Right lobe of liver (tissue), 6 donors: ENCODE data around the gene NUDT22. TPM values are rescaled to one million over a fixed set of nuclear protein-coding genes. Genes with fewer than 3 reads are reported as not detected.

Experiments used
- ATAC-seq, 4 donors: fragments of 200-7000 bp; cut with Tn5 transposase; one replicate each; pipeline ENCODE4 v1.9.1; 2020; ENCODE audit warnings: mild to moderate bottlenecking in 4 of 4, moderate library complexity in 4 of 4
- DNase-seq, 3 donors: peaks; one replicate each; pipeline ENCODE4 v3.0.0-alpha.2; 2020
- H3K27ac ChIP-seq, 3 donors: fragments of 200-600 bp; one replicate each; pipeline ENCODE4 v1.8.0; 2022
- H3K27me3 ChIP-seq, 2 donors: fragments of 200-600 bp; one replicate each; pipeline ENCODE4 v1.8.0; 2022
- H3K36me3 ChIP-seq, 4 donors: fragments of 200-600 bp; sonication (generic) in 1 of 4; one replicate each; pipeline versions ENCODE4 v1.5.1 to v1.8.0; 2017 to 2022; ENCODE audit warnings: control low read depth in 1 of 4
- H3K4me1 ChIP-seq, 4 donors: fragments of 200-600 bp; sonication (generic) in 1 of 4; one replicate each; pipeline versions ENCODE4 v1.5.1 to v1.8.0; 2017 to 2022; ENCODE audit warnings: control low read depth in 1 of 4
- H3K4me3 ChIP-seq, 3 donors: fragments of 200-600 bp; one replicate each; pipeline ENCODE4 v1.8.0; 2022
- H3K9me3 ChIP-seq, 4 donors: fragments of 200-600 bp; sonication (generic) in 1 of 4; one replicate each; pipeline versions ENCODE4 v1.5.1 to v1.8.0; 2017 to 2022; ENCODE audit warnings: control low read depth in 1 of 4
- CTCF ChIP-seq, 4 donors: fragments of 200-600 bp in 3 of 4; fragments of 450-650 bp in 1 of 4; IDR thresholded peaks; one replicate each; pipeline versions ENCODE4 v1.5.1 to v1.8.0; 2016 to 2022; ENCODE audit warnings: antibody characterized with exemption in 4 of 4, mild to moderate bottlenecking in 2 of 4
- POLR2A ChIP-seq: fragments of 450-650 bp; IDR thresholded peaks from one replicate; pipeline ENCODE4 v1.6.1; 2017; ENCODE audit warnings: antibody characterized with exemption, mild to moderate bottlenecking
- whole genome bisulfite sequencing: methylation state at CpG from one replicate; pipeline ENCODE4 v1.1.6; 2018; ENCODE audit warnings: low coverage, low lambda C conversion rate; ENCODE audit not compliant: insufficient coverage; ENCODE audit errors: missing lambda C conversion rate; 5-methylcytosine and 5-hydroxymethylcytosine counted together
- intact Hi-C, 2 donors: fragments of 100-400 bp; cut with DNase I; formaldehyde crosslinking; loops; one replicate each; pipeline versions ENCODE4 v1.11.2 to v1.14.1; 2022
- total RNA-seq, 6 experiments: library from RNA; depleted of rRNA in 2 of 6; stranded (reverse); fragments of >200 nt in 2 of 6; fragmentation: NEBNext Ultra II Directional in 3 of 6; extraction: Animal tissue kit (Norgen Biotek cat#: 25700) in 3 of 6; gene quantifications; one replicate each; pipeline versions ENCODE4 v1.1.0 to v1.2.4, GENCODE V29; 2016 to 2023
- donor health status: DM: no; HTN: yes; CAD: no.
- donor health status: DM: no; HTN: no; CAD: no.
- donor health status: DM: no; HTN: no; CAD: no.
- donor health status: DM: no; HTN: yes; CAD: no.
- donor health status: DM: no; HTN: yes; CAD: no.

NUDT22 gene
- total RNA-seq, 6 experiments from 2014 or later: 23.2 to 46.7 (median 32.1) TPM

GRCh38 chr11:64252003-64252872 is 26.2 kb downstream of the NUDT22 start:
- ATAC-seq (peak in 3 of 4 donors; percentile 1 to 16 (median 12)), DNase-seq (peak in 1 of 3 donors; percentile 44)
- WGBS: 11% methylated on average over 19 of the region's 23 CpGs

GRCh38 chr11:64253043-64253442 is 27.0 kb downstream of the NUDT22 start:
- H3K4me3 ChIP-seq: no peak overlapping the region
- TF ChIP-seq CTCF (IDR thresholded peaks at IDR 0.05) (no peak), POLR2A (no peak)
- intact Hi-C loops: no loop called here
- H3K4me1 ChIP-seq: peaks cover 0 to 20% (median 10%) of the 10 kb centered on the region in 4 donors
- H3K36me3 ChIP-seq: peaks cover 0 to 5% (median 0%) of the 10 kb centered on the region in 4 donors
- no peak overlapping the region for H3K27ac ChIP-seq
- WGBS: 71% methylated on average over 6 of the region's 8 CpGs
- no peaks in the 10 kb centered on the region for H3K9me3 ChIP-seq
- H3K27me3 ChIP-seq: no peaks in the 10 kb centered on the region
- DNase-seq (no peak), ATAC-seq (no peak)

More at GRCh38 chr11:64252003-64252872, 26.2 kb downstream of the NUDT22 start:
- TF ChIP-seq CTCF (IDR thresholded peaks at IDR 0.05): no peak
- no peak for TF ChIP-seq POLR2A
- Histone ChIP-seq H3K36me3 (peaks cover 0 to 5% (median 0%) of the 10 kb centered on the region in 4 donors), H3K9me3 (no peaks in the 10 kb centered on the region), H3K27ac (peak overlapping the region; percentile 44 to 69 (median 63)), H3K4me3 (peak overlapping the region; percentile 72 to 87 (median 85)), H3K4me1 (peaks cover 0 to 25% (median 12%) of the 10 kb centered on the region in 4 donors), H3K27me3 (no peaks in the 10 kb centered on the region)
- intact Hi-C loops: no loop called here

GRCh38 chr11:64253481-64253880 is 27.4 kb downstream of the NUDT22 start:
- H3K4me1 ChIP-seq: peaks cover 0 to 20% (median 10%) of the 10 kb centered on the region in 4 donors
- 61% methylated on average over 3 of the region's 5 CpGs for WGBS
- DNase-seq (no peak), ATAC-seq (no peak)
- TF ChIP-seq POLR2A (no peak), CTCF (IDR thresholded peaks at IDR 0.05) (no peak)
- no peaks in the 10 kb centered on the region for H3K27me3 ChIP-seq
- no peak overlapping the region for H3K4me3 ChIP-seq
- intact Hi-C loops: no loop called here
- no peaks in the 10 kb centered on the region for H3K9me3 ChIP-seq
- H3K36me3 ChIP-seq: peaks cover 0 to 5% (median 0%) of the 10 kb centered on the region in 4 donors
- H3K27ac ChIP-seq: no peak overlapping the region

- DNase-seq (no peak), ATAC-seq (no peak)
- H3K9me3 ChIP-seq: no peaks in the 10 kb centered on the region
- H3K4me1 ChIP-seq: peaks cover 0 to 18% (median 8%) of the 10 kb centered on the region in 4 donors
- H3K36me3 ChIP-seq: peaks cover 0 to 5% (median 0%) of the 10 kb centered on the region in 4 donors
- WGBS: no CpG with 5 or more reads among the region's 7 CpGs
- no peak for TF ChIP-seq POLR2A
- no peak for TF ChIP-seq CTCF (IDR thresholded peaks at IDR 0.05)
- no peaks in the 10 kb centered on the region for H3K27me3 ChIP-seq
- intact Hi-C loops: no loop called here
- H3K27ac ChIP-seq: no peak overlapping the region
- no peak overlapping the region for H3K4me3 ChIP-seq
Observed at GRCh38 chr11:64254326-64254725, 28.3 kb downstream of the NUDT22 start.
